ENCODE results near the gene ZNF605.
"Not testable (repeated sequence)": the region's sequence is repeated elsewhere in the genome, so short reads cannot be mapped to it uniquely, and the experiment has no call there.

The ZNF605 gene

GRCh38 chr12:132948146-132949066 lies 7.7 kb downstream of the ZNF605 start:
- no peak for DNase-seq

- DNase-seq, result no peak
Observed at GRCh38 chr12:132946246-132946820, 9.8 kb downstream of the ZNF605 start.

GRCh38 chr12:132945806-132946205 lies 10.3 kb downstream of the ZNF605 start:
- DNase-seq, result no peak

GRCh38 chr12:132942611-132943010 lies 13.5 kb downstream of the ZNF605 start:
- DNase-seq, result no peak

- no peak for DNase-seq
Observed at GRCh38 chr12:132941336-132941954, 14.7 kb downstream of the ZNF605 start.

GRCh38 chr12:132940071-132940719 lies 15.9 kb downstream of the ZNF605 start:
- no peak for DNase-seq

- DNase-seq, result not testable (repeated sequence)
Observed at GRCh38 chr12:132938807-132939206, 17.3 kb downstream of the ZNF605 start.

- no peak for DNase-seq
Observed at GRCh38 chr12:132937476-132937875, 18.6 kb downstream of the ZNF605 start.

GRCh38 chr12:132936921-132937320 lies 19.2 kb downstream of the ZNF605 start:
- not testable (repeated sequence) for DNase-seq

GRCh38 chr12:132936163-132936562 lies 19.9 kb downstream of the ZNF605 start:
- DNase-seq, result no peak

GRCh38 chr12:132926415-132926833 lies 29.7 kb downstream of the ZNF605 start:
- DNase-seq, result no peak

- DNase-seq, result no peak
Observed at GRCh38 chr12:132925597-132926414, 30.3 kb downstream of the ZNF605 start.

- no peak for DNase-seq
Observed at GRCh38 chr12:132924356-132924755, 31.8 kb downstream of the ZNF605 start.

GRCh38 chr12:132923356-132923909 lies 32.7 kb downstream of the ZNF605 start:
- no peak for DNase-seq

GRCh38 chr12:132922676-132923075 lies 33.4 kb downstream of the ZNF605 start:
- DNase-seq, result no peak

GRCh38 chr12:132921685-132922084 lies 34.4 kb downstream of the ZNF605 start:
- no peak for DNase-seq

- DNase-seq, result no peak
Observed at GRCh38 chr12:132918680-132919079, 37.4 kb downstream of the ZNF605 start.

GRCh38 chr12:132909030-132909368 lies 47.1 kb downstream of the ZNF605 start:
- no peak for DNase-seq

- DNase-seq, result peak; percentile 93
Observed at GRCh38 chr12:132908145-132909029, 47.7 kb downstream of the ZNF605 start.

- not testable (repeated sequence) for DNase-seq
Observed at GRCh38 chr12:132907789-132908144, 48.3 kb downstream of the ZNF605 start.

- no peak for DNase-seq
Observed at GRCh38 chr12:132907216-132907615, 48.9 kb downstream of the ZNF605 start.

All from activated T-cell treated with anti-CD3 and anti-CD28 coated beads, Interleukin-2, amount 50 U/mL, for 1 hour (primary cell).